Thyroid gland (tissue), 4 donors: ENCODE results near the gene EEF1AKMT4. TPM values are rescaled to one million over a fixed set of nuclear protein-coding genes. Genes with fewer than 3 reads are reported as not detected.

Experiments
- DNase-seq, 2 donors: peaks; one replicate each; pipeline ENCODE4 v3.0.0-alpha.2; 2019
- H3K27ac ChIP-seq, 3 donors: fragments of 200-600 bp; sonication (generic); 1 replicate in 2 of 3; 2 replicates in 1 of 3; pipeline ENCODE4 v1.5.1; 2016 to 2019; ENCODE audit warnings: mild to moderate bottlenecking in 1 of 3, moderate library complexity in 1 of 3
- H3K27me3 ChIP-seq: fragments of 200-600 bp; sonication (generic); one replicate; pipeline ENCODE4 v1.5.1; 2019
- H3K36me3 ChIP-seq, 2 donors: fragments of 200-600 bp; sonication (generic); one replicate each; pipeline ENCODE4 v1.5.1; 2016 to 2019
- H3K4me1 ChIP-seq, 2 donors: fragments of 200-600 bp; sonication (generic); one replicate each; pipeline ENCODE4 v1.5.1; 2017 to 2019
- H3K4me3 ChIP-seq, 3 donors: fragments of 200-600 bp; sonication (generic); replicated peaks in 1 of 3; 1 replicate in 2 of 3; 2 replicates in 1 of 3; pipeline ENCODE4 v1.5.1; 2016; ENCODE audit warnings: mild to moderate bottlenecking in 1 of 3
- H3K9me3 ChIP-seq: fragments of 200-600 bp; sonication (generic); one replicate; pipeline ENCODE4 v1.5.1; 2017
- CTCF ChIP-seq, 6 experiments: fragments of 200-600 bp in 3 of 6; fragments of 450-650 bp in 3 of 6; sonication (generic) in 3 of 6; IDR thresholded peaks; one replicate each; pipeline ENCODE4 v1.5.1; 2016 to 2019; ENCODE audit warnings: antibody characterized with exemption in 6 of 6, mild to moderate bottlenecking in 2 of 6, inconsistent platforms in 1 of 6, moderate library complexity in 1 of 6
- POLR2A ChIP-seq, 2 donors: fragments of 450-650 bp; IDR thresholded peaks; one replicate each; pipeline ENCODE4 v1.6.1; 2017; ENCODE audit warnings: antibody characterized with exemption in 2 of 2, mild to moderate bottlenecking in 2 of 2, moderate library complexity in 1 of 2
- WGBS, 2 donors: methylation state at CpG; one replicate each; pipeline ENCODE4 v1.1.5; 2017; 5-methylcytosine and 5-hydroxymethylcytosine counted together
- intact Hi-C: fragments of 100-400 bp; cut with DNase I; formaldehyde crosslinking; loops from one replicate; pipeline ENCODE4 v1.15.1; 2023
- total RNA-seq, 4 donors: library from RNA; depleted of rRNA; stranded (reverse); fragments of >200 nt; gene quantifications; one replicate each; pipeline ENCODE4 v1.2.3, GENCODE V29; 2016

Gene EEF1AKMT4
- total RNA-seq, 4 donors from 2014 or later = 9.4 to 17.1 (median 13.5) TPM

GRCh38 chr3:184299488-184300377, 50.3 kb downstream of the EEF1AKMT4 start:
- TF ChIP-seq POLR2A (IDR thresholded peaks at IDR 0.05) (no peak), CTCF (IDR thresholded peaks at IDR 0.05) (no peak)
- Histone ChIP-seq H3K27ac (peak overlapping the region in 1 of 3 donors; percentile 54), H3K27me3 (no peaks in the 10 kb centered on the region), H3K36me3 (peaks cover 36 to 41% of the 10 kb centered on the region in 2 donors), H3K4me1 (peaks cover 11 to 13% of the 10 kb centered on the region in 2 donors), H3K4me3 (peak overlapping the region; percentile 56 to 88 (median 56)), H3K9me3 (no peaks in the 10 kb centered on the region)
- WGBS, 2 donors = 21 to 22% methylated on average over 23 to 26 of the region's 29 CpGs
- intact Hi-C loops = loop anchor here (5.0 kb wide), 1 partner anchor 122 kb away; no protein-coding TSS in a partner anchor
- no peak for DNase-seq

- 84 to 87% methylated on average over 3 of the region's 3 CpGs for WGBS, 2 donors
- intact Hi-C loops = loop anchor here (5.0 kb wide), 1 partner anchor 123 kb away; no protein-coding TSS in a partner anchor
- Histone ChIP-seq H3K9me3 (no peaks in the 10 kb centered on the region), H3K4me1 (peaks cover 11 to 13% of the 10 kb centered on the region in 2 donors), H3K36me3 (peaks cover 39 to 44% of the 10 kb centered on the region in 2 donors), H3K4me3 (peak overlapping the region in 1 of 3 donors; percentile 56), H3K27ac (no peak overlapping the region), H3K27me3 (no peaks in the 10 kb centered on the region)
- DNase-seq = no peak
- TF ChIP-seq CTCF (IDR thresholded peaks at IDR 0.05) = no peak
- TF ChIP-seq POLR2A (IDR thresholded peaks at IDR 0.05) = no peak
Measured at GRCh38 chr3:184300378-184300720, 50.9 kb downstream of the EEF1AKMT4 start.

GRCh38 chr3:184305577-184305976, 56.1 kb downstream of the EEF1AKMT4 start:
- DNase-seq = no peak
- no peaks in the 10 kb centered on the region for H3K9me3 ChIP-seq
- no peak overlapping the region for H3K27ac ChIP-seq
- peaks cover 0 to 2% of the 10 kb centered on the region in 2 donors for H3K4me1 ChIP-seq
- intact Hi-C loops = no loop called here
- no peak overlapping the region for H3K4me3 ChIP-seq
- WGBS, 2 donors = 40 to 48% methylated on average over 1 of the region's 1 CpG
- peak in 1 of 6 experiments; percentile 26 for TF ChIP-seq CTCF (IDR thresholded peaks at IDR 0.05)
- TF ChIP-seq POLR2A (IDR thresholded peaks at IDR 0.05) = no peak
- H3K36me3 ChIP-seq = peaks cover 72 to 73% of the 10 kb centered on the region in 2 donors
- no peaks in the 10 kb centered on the region for H3K27me3 ChIP-seq

GRCh38 chr3:184306341-184306972, 57.0 kb downstream of the EEF1AKMT4 start:
- Histone ChIP-seq H3K4me3 (no peak overlapping the region), H3K36me3 (peaks cover 68 to 69% of the 10 kb centered on the region in 2 donors), H3K27me3 (no peaks in the 10 kb centered on the region), H3K27ac (no peak overlapping the region), H3K9me3 (no peaks in the 10 kb centered on the region), H3K4me1 (no peaks in the 10 kb centered on the region)
- no peak for DNase-seq
- TF ChIP-seq POLR2A (IDR thresholded peaks at IDR 0.05) (no peak), CTCF (IDR thresholded peaks at IDR 0.05) (no peak)
- intact Hi-C loops = no loop called here
- 94 to 95% methylated on average over 4 of the region's 4 CpGs for WGBS, 2 donors

- intact Hi-C loops = no loop called here
- Histone ChIP-seq H3K36me3 (peaks cover 54 to 55% of the 10 kb centered on the region in 2 donors), H3K4me3 (no peak overlapping the region), H3K27ac (no peak overlapping the region), H3K27me3 (no peaks in the 10 kb centered on the region), H3K4me1 (no peaks in the 10 kb centered on the region), H3K9me3 (no peaks in the 10 kb centered on the region)
- WGBS, 2 donors = 94 to 96% methylated on average over 9 of the region's 9 CpGs
- no peak for TF ChIP-seq POLR2A (IDR thresholded peaks at IDR 0.05)
- TF ChIP-seq CTCF (IDR thresholded peaks at IDR 0.05) = no peak
- no peak for DNase-seq
Measured at GRCh38 chr3:184307915-184308314, 58.4 kb downstream of the EEF1AKMT4 start.
